Endothelial cell of umbilical vein (primary cell): ENCODE measurements around the gene CACNG5.

Experiments used
- CTCF ChIP-seq, 2 donors: IDR thresholded peaks; 1 replicate in 1 of 2; 2 replicates in 1 of 2; pipeline ENCODE4 v1.5.1; 2011; ENCODE audit warnings: low read length in 2 of 2, mild to moderate bottlenecking in 2 of 2, moderate library complexity in 2 of 2, control low read depth in 1 of 2, inconsistent platforms in 1 of 2, low read depth in 1 of 2; ENCODE audit not compliant: insufficient read depth in 1 of 2; ENCODE audit errors: extremely low read depth in 1 of 2
- EZH2 ChIP-seq: IDR thresholded peaks from 2 replicates; pipeline ENCODE4 v1.6.1; 2012; ENCODE audit warnings: borderline replicate concordance, low read depth, mild to moderate bottlenecking, moderate library complexity, low read length, inconsistent platforms; ENCODE audit not compliant: severe bottlenecking
- FOS ChIP-seq: IDR thresholded peaks from 2 replicates; pipeline ENCODE4 v1.6.1; 2011; ENCODE audit warnings: mild to moderate bottlenecking, low read length, moderate library complexity, borderline replicate concordance; ENCODE audit not compliant: insufficient read depth
- GATA2 ChIP-seq: IDR thresholded peaks from 2 replicates; pipeline ENCODE4 v1.7.0; 2011; ENCODE audit warnings: low read depth, mild to moderate bottlenecking, moderate library complexity, mixed read lengths, low read length; ENCODE audit not compliant: insufficient read length, insufficient read depth
- MAX ChIP-seq: IDR thresholded peaks from 2 replicates; pipeline ENCODE4 v1.6.1; 2011; ENCODE audit not compliant: insufficient read depth, insufficient read length
- MYC ChIP-seq: IDR thresholded peaks from one replicate; pipeline ENCODE4 v1.6.1; 2011; ENCODE audit warnings: mild to moderate bottlenecking, low read depth, low read length
- POLR2A ChIP-seq: IDR thresholded peaks from 2 replicates; pipeline ENCODE4 v1.6.1; 2012; ENCODE audit warnings: low read depth, mild to moderate bottlenecking, control low read depth, low read length
- POLR2AphosphoS5 ChIP-seq: IDR thresholded peaks from 2 replicates; pipeline ENCODE4 v1.6.1; 2012; ENCODE audit warnings: low read depth, mild to moderate bottlenecking, control low read depth, low read length, moderate library complexity; ENCODE audit not compliant: insufficient read depth

GRCh38 chr17:66791347-66791746, 43.6 kb upstream of the CACNG5 start:
- TF ChIP-seq POLR2AphosphoS5 (no peak), CTCF (IDR thresholded peaks at IDR 0.05; ENCODE audit: extremely low read depth in 1 of 2, insufficient read depth in 1 of 2, low read depth in 1 of 2, low read length in 2 of 2) (no peak), FOS (no peak), EZH2 (no peak), POLR2A (no peak), MAX (no peak), GATA2 (no peak), MYC (no peak)
